Natural killer cell (primary cell): ENCODE data around the gene LZIC. TPM values are rescaled to one million over a fixed set of nuclear protein-coding genes. Genes with fewer than 3 reads are reported as not detected.
"Not testable (repeated sequence)": the region's sequence is repeated elsewhere in the genome, so short reads cannot be mapped to it uniquely, and the experiment has no call there.

Source experiments
- ATAC-seq, 3 donors: fragments of 150-1000 bp in 2 of 3; fragments of 200-7000 bp in 1 of 3; cut with Tn5 transposase; 1 replicate in 1 of 3; 2 replicates in 2 of 3; pipeline ENCODE4 v1.10.0; 2021; ENCODE audit warnings: mild to moderate bottlenecking in 2 of 3, moderate library complexity in 2 of 3
- DNase-seq, 2 donors: peaks; one replicate each; pipeline versions ENCODE4 v3.0.0 to v3.0.0-alpha.2; 2013 to 2021; ENCODE audit warnings: mixed read lengths in 1 of 2
- H3K27ac ChIP-seq: one replicate; pipeline ENCODE4 v1.5.1; 2013; ENCODE audit warnings: mild to moderate bottlenecking, low read length
- H3K27me3 ChIP-seq: one replicate; pipeline ENCODE4 v1.6.1; 2013; ENCODE audit warnings: low read length; ENCODE audit not compliant: control insufficient read depth, insufficient read depth
- H3K36me3 ChIP-seq: one replicate; pipeline ENCODE4 v1.6.1; 2013; ENCODE audit warnings: low read length; ENCODE audit not compliant: control insufficient read depth, insufficient read depth
- H3K4me1 ChIP-seq: one replicate; pipeline ENCODE4 v1.6.1; 2013; ENCODE audit warnings: low read length; ENCODE audit not compliant: control insufficient read depth, insufficient read depth
- H3K4me3 ChIP-seq: one replicate; pipeline ENCODE4 v1.5.1; 2013; ENCODE audit warnings: low read length
- H3K9me3 ChIP-seq: one replicate; pipeline ENCODE4 v1.6.1; 2013; ENCODE audit warnings: low read length; ENCODE audit not compliant: control insufficient read depth, insufficient read depth
- H3K27ac Mint-ChIP-seq, 2 donors: one replicate each; pipeline ENCODE4 v1.8.0; 2022; ENCODE audit warnings: mild to moderate bottlenecking in 2 of 2, mixed read lengths in 2 of 2, moderate library complexity in 1 of 2
- H3K27me3 Mint-ChIP-seq, 2 donors: one replicate each; pipeline ENCODE4 v1.8.0; 2022; ENCODE audit warnings: low read depth in 2 of 2, mixed read lengths in 2 of 2
- H3K36me3 Mint-ChIP-seq: one replicate; pipeline ENCODE4 v1.8.0; 2022; ENCODE audit warnings: mixed read lengths
- H3K4me1 Mint-ChIP-seq, 2 donors: one replicate each; pipeline ENCODE4 v1.8.0; 2022; ENCODE audit warnings: mixed read lengths in 2 of 2
- H3K4me3 Mint-ChIP-seq: one replicate; pipeline ENCODE4 v1.8.0; 2022; ENCODE audit warnings: mild to moderate bottlenecking, moderate library complexity, mixed read lengths
- H3K9me3 Mint-ChIP-seq, 2 donors: one replicate each; pipeline ENCODE4 v1.8.0; 2022; ENCODE audit warnings: mixed read lengths in 2 of 2
- WGBS: methylation state at CpG from one replicate; pipeline ENCODE4 v1.1.7; 2013; ENCODE audit warnings: missing lambda C conversion rate; ENCODE audit not compliant: insufficient coverage; 5-methylcytosine and 5-hydroxymethylcytosine counted together
- intact Hi-C: fragments of 100-400 bp; cut with micrococcal nuclease; formaldehyde crosslinking; loops from one replicate; pipeline ENCODE4 v1.14.2; 2022
- total RNA-seq, 4 donors: library from RNA; stranded (reverse); fragments of 120-200 nt in 1 of 4; gene quantifications; one replicate each; pipeline versions ENCODE4 v1.2.3 to v1.2.4, GENCODE V29; 2013 to 2022
- TF ChIP-seq, protein P1 (sequence below): fragments of 200-600 bp; IDR thresholded peaks from one replicate; pipeline ENCODE4 v1.8.0; 2022; ENCODE audit warnings: antibody characterized with exemption

Gene LZIC
- total RNA-seq, 3 donors from 2014 or later (not counting 1 experiment from before 2014, with no cell fraction given), result 19.5 to 21.9 (median 21.7) TPM

DNA sequence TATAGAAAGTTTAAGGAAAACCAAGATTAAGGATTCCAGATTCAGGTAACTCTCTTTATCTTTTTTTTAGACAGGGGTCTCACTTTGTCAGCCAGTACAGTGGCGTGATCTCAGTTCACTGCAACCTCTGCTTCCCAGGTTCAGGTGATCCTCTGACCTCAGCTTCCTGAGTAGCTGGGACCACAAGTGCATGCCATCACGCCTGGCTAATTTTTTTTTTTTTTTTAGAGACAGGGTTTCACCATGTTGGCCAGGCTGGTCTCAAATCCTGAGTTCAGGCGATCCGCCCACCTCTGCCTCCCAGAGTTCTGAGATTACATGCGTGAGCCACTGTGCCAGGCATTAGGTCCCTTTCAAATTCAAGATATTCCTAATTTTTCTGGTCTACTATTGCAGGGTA, 15.9 kb downstream of the LZIC start:
- WGBS, result 69% methylated on average over 5 of the region's 5 CpGs
- Histone ChIP-seq H3K27me3 (no peaks in the 10 kb centered on the region), H3K4me1 (no peaks in the 10 kb centered on the region), H3K27ac (no peak overlapping the region), H3K4me3 (no peak overlapping the region), H3K36me3 (peaks cover 24% of the 10 kb centered on the region), H3K9me3 (no peaks in the 10 kb centered on the region)
- Mint-ChIP-seq H3K4me3 (no peak overlapping the region), H3K27me3 (no peaks in the 10 kb centered on the region), H3K4me1 (no peaks in the 10 kb centered on the region), H3K27ac (no peak overlapping the region), H3K36me3 (peaks cover 6% of the 10 kb centered on the region), H3K9me3 (no peaks in the 10 kb centered on the region)
- ATAC-seq (no peak), DNase-seq (no peak)
- TF ChIP-seq, protein P1, sequence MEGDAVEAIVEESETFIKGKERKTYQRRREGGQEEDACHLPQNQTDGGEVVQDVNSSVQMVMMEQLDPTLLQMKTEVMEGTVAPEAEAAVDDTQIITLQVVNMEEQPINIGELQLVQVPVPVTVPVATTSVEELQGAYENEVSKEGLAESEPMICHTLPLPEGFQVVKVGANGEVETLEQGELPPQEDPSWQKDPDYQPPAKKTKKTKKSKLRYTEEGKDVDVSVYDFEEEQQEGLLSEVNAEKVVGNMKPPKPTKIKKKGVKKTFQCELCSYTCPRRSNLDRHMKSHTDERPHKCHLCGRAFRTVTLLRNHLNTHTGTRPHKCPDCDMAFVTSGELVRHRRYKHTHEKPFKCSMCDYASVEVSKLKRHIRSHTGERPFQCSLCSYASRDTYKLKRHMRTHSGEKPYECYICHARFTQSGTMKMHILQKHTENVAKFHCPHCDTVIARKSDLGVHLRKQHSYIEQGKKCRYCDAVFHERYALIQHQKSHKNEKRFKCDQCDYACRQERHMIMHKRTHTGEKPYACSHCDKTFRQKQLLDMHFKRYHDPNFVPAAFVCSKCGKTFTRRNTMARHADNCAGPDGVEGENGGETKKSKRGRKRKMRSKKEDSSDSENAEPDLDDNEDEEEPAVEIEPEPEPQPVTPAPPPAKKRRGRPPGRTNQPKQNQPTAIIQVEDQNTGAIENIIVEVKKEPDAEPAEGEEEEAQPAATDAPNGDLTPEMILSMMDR, result no peak
- intact Hi-C loops, result no loop called here

DNA sequence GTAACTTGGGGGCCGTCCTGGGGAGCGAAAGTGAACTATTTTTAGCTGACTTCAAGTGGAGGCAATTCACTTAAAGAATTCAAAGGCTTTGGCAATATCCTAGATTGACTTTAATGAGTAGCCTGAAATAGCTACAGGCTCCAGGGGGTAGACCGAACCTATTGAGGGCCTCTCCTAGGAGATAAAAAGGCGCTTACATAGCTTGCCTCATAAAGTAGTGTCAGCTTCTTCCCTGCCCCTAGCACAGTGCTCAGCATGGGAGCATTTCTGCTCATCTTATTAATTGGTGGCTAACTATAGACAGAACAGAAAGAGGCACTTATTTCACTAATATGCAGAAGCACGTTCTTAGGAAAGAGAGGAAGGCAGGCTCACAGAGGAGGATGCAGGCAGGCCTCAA, 20.8 kb downstream of the LZIC start:
- Mint-ChIP-seq H3K4me1 (no peaks in the 10 kb centered on the region), H3K9me3 (no peaks in the 10 kb centered on the region), H3K27me3 (peaks cover 0 to 2% of the 10 kb centered on the region in 2 donors), H3K4me3 (no peak overlapping the region), H3K27ac (no peak overlapping the region), H3K36me3 (no peaks in the 10 kb centered on the region)
- no peaks in the 10 kb centered on the region for H3K27me3 ChIP-seq
- no peak for DNase-seq
- no peaks in the 10 kb centered on the region for H3K4me1 ChIP-seq
- TF ChIP-seq, protein P1, result no peak
- 93% methylated on average over 5 of the region's 5 CpGs for WGBS
- H3K9me3 ChIP-seq, result no peaks in the 10 kb centered on the region
- no peaks in the 10 kb centered on the region for H3K36me3 ChIP-seq
- H3K4me3 ChIP-seq, result no peak overlapping the region
- intact Hi-C loops, result no loop called here
- no peak for ATAC-seq
- H3K27ac ChIP-seq, result no peak overlapping the region

DNA sequence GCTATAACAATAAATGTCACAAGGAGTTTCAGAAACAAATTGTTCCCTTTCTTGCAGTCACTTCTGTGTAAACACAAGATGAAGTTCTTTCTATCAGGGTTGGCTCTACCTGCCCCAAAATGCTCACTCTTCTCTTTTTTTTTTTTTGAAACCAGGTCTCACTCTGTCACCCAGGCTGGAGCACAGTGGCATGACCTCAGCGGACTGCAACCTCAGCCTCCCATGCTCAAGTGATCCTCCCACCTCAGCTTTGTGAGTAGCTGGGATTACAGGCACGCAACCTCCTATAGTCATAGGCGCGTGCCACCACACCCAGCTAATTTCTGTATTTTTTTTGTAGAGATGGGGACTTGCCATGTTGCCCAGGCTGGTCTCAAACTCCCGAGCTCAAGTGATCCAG, 22.6 kb downstream of the LZIC start:
- no peaks in the 10 kb centered on the region for H3K27me3 ChIP-seq
- no peak overlapping the region for H3K4me3 ChIP-seq
- H3K36me3 ChIP-seq, result no peaks in the 10 kb centered on the region
- no peak overlapping the region for H3K27ac Mint-ChIP-seq
- WGBS, result 79% methylated on average over 5 of the region's 5 CpGs
- H3K9me3 ChIP-seq, result no peaks in the 10 kb centered on the region
- H3K27me3 Mint-ChIP-seq, result peaks cover 0 to 2% of the 10 kb centered on the region in 2 donors
- no peaks in the 10 kb centered on the region for H3K36me3 Mint-ChIP-seq
- H3K4me1 ChIP-seq, result no peaks in the 10 kb centered on the region
- DNase-seq (no peak), ATAC-seq (no peak)
- H3K4me3 Mint-ChIP-seq, result no peak overlapping the region
- no peak overlapping the region for H3K27ac ChIP-seq
- TF ChIP-seq, protein P1, result no peak
- H3K9me3 Mint-ChIP-seq, result no peaks in the 10 kb centered on the region
- intact Hi-C loops, result no loop called here
- no peaks in the 10 kb centered on the region for H3K4me1 Mint-ChIP-seq

DNA sequence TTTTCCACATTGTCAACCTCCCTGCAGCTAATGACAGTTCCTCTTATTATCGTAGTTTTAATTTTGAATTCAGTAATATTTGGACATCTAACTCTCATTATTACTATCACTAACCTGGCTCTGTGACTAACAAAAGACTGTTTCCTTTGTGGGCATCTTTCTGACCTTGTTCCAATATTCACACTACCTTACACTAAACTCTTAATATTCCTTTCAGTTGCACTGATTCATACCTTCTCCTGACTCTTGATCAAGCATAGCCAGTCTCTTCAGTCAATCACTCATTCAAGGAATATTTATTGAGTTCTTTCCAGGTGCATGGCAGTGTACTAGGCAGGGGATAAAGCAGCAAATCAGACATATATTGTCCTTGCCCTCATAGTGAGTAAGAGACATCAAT, 25.3 kb downstream of the LZIC start:
- Mint-ChIP-seq H3K27me3 (peaks cover 0 to 2% of the 10 kb centered on the region in 2 donors), H3K36me3 (no peaks in the 10 kb centered on the region), H3K9me3 (no peaks in the 10 kb centered on the region), H3K4me3 (no peak overlapping the region), H3K27ac (no peak overlapping the region), H3K4me1 (no peaks in the 10 kb centered on the region)
- no peaks in the 10 kb centered on the region for H3K27me3 ChIP-seq
- H3K36me3 ChIP-seq, result no peaks in the 10 kb centered on the region
- WGBS, result 89% methylated on average over 1 of the region's 1 CpG
- intact Hi-C loops, result loop anchor here (10.0 kb wide), 1 partner anchor 1043 kb away; the partner anchor contains the start of gene ENO1
- TF ChIP-seq, protein P1, result no peak
- no peaks in the 10 kb centered on the region for H3K4me1 ChIP-seq
- ATAC-seq (no peak), DNase-seq (no peak)
- H3K4me3 ChIP-seq, result no peak overlapping the region
- no peak overlapping the region for H3K27ac ChIP-seq
- H3K9me3 ChIP-seq, result no peaks in the 10 kb centered on the region

DNA sequence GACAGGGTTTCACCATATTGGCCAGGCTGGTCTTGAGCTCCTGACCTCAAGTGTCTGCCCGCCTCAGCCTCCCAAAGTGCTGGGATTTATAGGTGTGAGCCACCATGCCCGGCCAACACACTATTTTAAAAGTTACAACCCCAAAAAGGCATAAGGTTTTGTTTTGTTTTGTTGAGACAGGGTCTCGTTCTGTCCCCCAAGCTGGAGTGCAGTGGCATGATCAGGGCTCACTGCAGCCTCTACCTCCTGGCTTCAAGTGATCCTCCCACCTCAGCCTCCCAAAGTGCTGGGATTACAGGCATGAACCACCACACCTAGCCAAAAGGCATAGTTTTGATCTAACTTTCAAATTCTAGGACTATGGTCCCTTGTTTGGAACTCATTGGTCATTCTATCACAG, 25.7 kb downstream of the LZIC start:
- not testable (repeated sequence) for H3K36me3 Mint-ChIP-seq, H3K27me3 ChIP-seq, H3K27ac ChIP-seq, H3K27ac Mint-ChIP-seq, H3K4me1 Mint-ChIP-seq, H3K4me1 ChIP-seq, H3K4me3 ChIP-seq, H3K27me3 Mint-ChIP-seq, H3K4me3 Mint-ChIP-seq, H3K9me3 ChIP-seq, DNase-seq, H3K36me3 ChIP-seq, H3K9me3 Mint-ChIP-seq, ATAC-seq
- 89% methylated on average over 2 of the region's 3 CpGs for WGBS
- intact Hi-C loops, result loop anchor here (10.0 kb wide), 1 partner anchor 1043 kb away; the partner anchor contains the start of gene ENO1
